Subcutaneous abdominal adipose tissue (tissue), 5 donors: ENCODE data around the gene SORL1-AS1.

ENCODE experiments used
- H3K27ac ChIP-seq: one replicate; pipeline ENCODE4 v1.7.0; 2013; ENCODE audit warnings: low read depth, mild to moderate bottlenecking, inconsistent platforms, low read length, moderate library complexity
- H3K27me3 ChIP-seq, 5 donors: one replicate each; pipeline ENCODE4 v1.7.0; 2013; ENCODE audit warnings: low read length in 5 of 5, inconsistent platforms in 1 of 5; ENCODE audit not compliant: control insufficient read depth in 5 of 5, insufficient read depth in 4 of 5
- H3K36me3 ChIP-seq, 5 donors: one replicate each; pipeline ENCODE4 v1.7.0; 2013; ENCODE audit warnings: low read length in 5 of 5; ENCODE audit not compliant: control insufficient read depth in 5 of 5, insufficient read depth in 5 of 5
- H3K4me1 ChIP-seq, 5 donors: one replicate each; pipeline ENCODE4 v1.7.0; 2013; ENCODE audit warnings: low read length in 5 of 5, mild to moderate bottlenecking in 3 of 5, moderate library complexity in 1 of 5; ENCODE audit not compliant: control insufficient read depth in 5 of 5, insufficient read depth in 5 of 5
- H3K4me3 ChIP-seq, 5 donors: one replicate each; pipeline ENCODE4 v1.7.0; 2013; ENCODE audit warnings: low read length in 5 of 5, low read depth in 1 of 5
- H3K9ac ChIP-seq, 5 donors: one replicate each; pipeline ENCODE4 v1.7.0; 2013; ENCODE audit warnings: low read length in 5 of 5, mild to moderate bottlenecking in 4 of 5, moderate library complexity in 3 of 5
- H3K9me3 ChIP-seq, 5 donors: one replicate each; pipeline ENCODE4 v1.7.0; 2013; ENCODE audit warnings: low read length in 5 of 5; ENCODE audit not compliant: control insufficient read depth in 5 of 5
- donor health status: healthy.
- donor health status: healthy.
- donor health status: healthy.
- donor health status: healthy.
- donor health status: healthy.

The SORL1-AS1 gene

GRCh38 chr11:121435551-121436511 lies 16.9 kb downstream of the SORL1-AS1 start:
- H3K9ac ChIP-seq: no peak overlapping the region
- no peaks in the 10 kb centered on the region for H3K36me3 ChIP-seq
- peaks cover 0 to 30% (median 18%) of the 10 kb centered on the region in 5 donors for H3K4me1 ChIP-seq
- H3K4me3 ChIP-seq: no peak overlapping the region
- H3K27ac ChIP-seq: no peak overlapping the region
- H3K9me3 ChIP-seq: no peaks in the 10 kb centered on the region
- H3K27me3 ChIP-seq: no peaks in the 10 kb centered on the region

- no peak overlapping the region for H3K27ac ChIP-seq
Measured at GRCh38 chr11:121435132-121435531, 17.6 kb downstream of the SORL1-AS1 start.

GRCh38 chr11:121431820-121432526 lies 20.8 kb downstream of the SORL1-AS1 start:
- Histone ChIP-seq H3K27me3 (peaks cover 0 to 6% (median 0%) of the 10 kb centered on the region in 5 donors), H3K9me3 (no peaks in the 10 kb centered on the region), H3K9ac (no peak overlapping the region), H3K27ac (no peak overlapping the region), H3K36me3 (no peaks in the 10 kb centered on the region), H3K4me3 (no peak overlapping the region), H3K4me1 (peaks cover under 1 to 16% (median 9%) of the 10 kb centered on the region in 5 donors)

More at GRCh38 chr11:121435132-121435531, 17.6 kb downstream of the SORL1-AS1 start:
- Histone ChIP-seq H3K36me3 (no peaks in the 10 kb centered on the region), H3K9me3 (no peaks in the 10 kb centered on the region), H3K4me3 (no peak overlapping the region), H3K27me3 (no peaks in the 10 kb centered on the region), H3K4me1 (peaks cover 0 to 30% (median 18%) of the 10 kb centered on the region in 5 donors), H3K9ac (no peak overlapping the region)

- Histone ChIP-seq H3K36me3 (no peaks in the 10 kb centered on the region), H3K4me1 (peaks cover 3 to 12% (median 6%) of the 10 kb centered on the region in 5 donors), H3K27ac (no peak overlapping the region), H3K9me3 (no peaks in the 10 kb centered on the region), H3K4me3 (no peak overlapping the region), H3K9ac (no peak overlapping the region), H3K27me3 (peaks cover 0 to 6% (median 3%) of the 10 kb centered on the region in 5 donors)
Measured at GRCh38 chr11:121429556-121429955, 23.2 kb downstream of the SORL1-AS1 start.

GRCh38 chr11:121427400-121427744 lies 25.4 kb downstream of the SORL1-AS1 start:
- Histone ChIP-seq H3K9me3 (no peaks in the 10 kb centered on the region), H3K27ac (no peak overlapping the region), H3K27me3 (peaks cover 0 to 6% (median 3%) of the 10 kb centered on the region in 5 donors), H3K4me1 (peaks cover 3 to 12% (median 6%) of the 10 kb centered on the region in 5 donors), H3K36me3 (no peaks in the 10 kb centered on the region), H3K4me3 (peak overlapping the region in 3 of 5 donors; percentile 28 to 59 (median 48)), H3K9ac (no peak overlapping the region)

- Histone ChIP-seq H3K9me3 (no peaks in the 10 kb centered on the region), H3K27ac (no peak overlapping the region), H3K27me3 (peaks cover 0 to 6% (median 3%) of the 10 kb centered on the region in 5 donors), H3K4me1 (peaks cover 3 to 12% (median 6%) of the 10 kb centered on the region in 5 donors), H3K9ac (no peak overlapping the region), H3K36me3 (no peaks in the 10 kb centered on the region), H3K4me3 (peak overlapping the region; percentile 48 to 70 (median 59))
Measured at GRCh38 chr11:121426476-121427399, 26.0 kb downstream of the SORL1-AS1 start.

GRCh38 chr11:121425828-121426227 lies 26.9 kb downstream of the SORL1-AS1 start:
- Histone ChIP-seq H3K4me1 (peaks cover 3 to 12% (median 6%) of the 10 kb centered on the region in 5 donors), H3K27ac (no peak overlapping the region), H3K27me3 (peaks cover 0 to 6% (median 3%) of the 10 kb centered on the region in 5 donors), H3K4me3 (no peak overlapping the region), H3K9me3 (no peaks in the 10 kb centered on the region), H3K36me3 (no peaks in the 10 kb centered on the region), H3K9ac (no peak overlapping the region)

GRCh38 chr11:121422675-121423074 lies 30.1 kb downstream of the SORL1-AS1 start:
- no peak overlapping the region for H3K27ac ChIP-seq
- no peaks in the 10 kb centered on the region for H3K36me3 ChIP-seq
- peaks cover 3 to 29% (median 11%) of the 10 kb centered on the region in 5 donors for H3K4me1 ChIP-seq
- H3K9me3 ChIP-seq: no peaks in the 10 kb centered on the region
- H3K9ac ChIP-seq: no peak overlapping the region
- peaks cover 0 to 3% (median 0%) of the 10 kb centered on the region in 5 donors for H3K27me3 ChIP-seq
- no peak overlapping the region for H3K4me3 ChIP-seq

GRCh38 chr11:121421149-121421901 lies 31.4 kb downstream of the SORL1-AS1 start:
- H3K4me1 ChIP-seq: peaks cover 3 to 27% (median 18%) of the 10 kb centered on the region in 5 donors
- H3K27me3 ChIP-seq: no peaks in the 10 kb centered on the region
- H3K9me3 ChIP-seq: no peaks in the 10 kb centered on the region
- H3K9ac ChIP-seq: no peak overlapping the region
- no peak overlapping the region for H3K4me3 ChIP-seq
- no peak overlapping the region for H3K27ac ChIP-seq
- H3K36me3 ChIP-seq: no peaks in the 10 kb centered on the region
